GM19099 (cell line): Measurements from ENCODE around the gene MEIOB.

ENCODE experiments used
- POLR2A ChIP-seq: IDR thresholded peaks from 3 replicates; pipeline ENCODE4 v1.6.1; 2011; ENCODE audit warnings: low read depth; ENCODE audit not compliant: insufficient read length; ENCODE audit errors: extremely low read depth

Gene MEIOB

DNA sequence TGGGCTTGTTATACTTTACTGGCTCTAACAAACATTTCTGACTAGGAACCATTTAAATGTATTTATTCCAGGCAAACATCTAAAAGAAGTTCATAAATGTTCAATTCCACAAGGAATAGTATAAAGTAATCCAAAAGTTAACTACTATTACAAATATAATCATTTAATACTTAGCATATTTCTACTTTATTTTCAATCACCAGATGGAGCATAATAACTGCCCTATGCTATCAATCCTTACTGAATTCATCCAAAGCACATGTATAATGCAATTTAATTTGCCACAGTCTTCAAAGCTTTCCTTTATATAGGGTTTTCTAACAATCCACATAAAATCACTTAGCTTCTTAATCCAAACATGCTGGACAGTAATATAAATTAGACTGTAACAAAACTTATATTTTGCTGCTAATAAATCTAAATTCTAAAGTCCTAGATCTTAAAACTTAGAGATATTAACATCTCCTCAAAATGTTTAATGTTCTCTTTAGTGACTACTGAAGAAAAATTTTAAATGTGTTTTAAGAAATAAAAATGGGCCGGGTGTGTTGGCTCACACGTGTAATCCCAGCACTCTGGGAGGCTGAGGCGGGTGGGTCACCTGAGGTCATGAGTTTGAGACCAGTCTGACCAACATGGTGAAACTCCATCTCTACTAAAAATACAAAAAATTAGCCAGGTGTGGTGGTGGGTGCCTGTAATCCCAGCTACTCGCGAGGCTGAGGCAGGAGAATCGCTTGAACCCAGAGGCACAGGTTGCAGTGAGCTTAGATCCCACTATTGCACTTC lies 5.9 kb downstream of the MEIOB start:
- no peak for TF ChIP-seq POLR2A

- no peak for TF ChIP-seq POLR2A
Measured at GRCh38 chr16:1863681-1864460, 8.1 kb downstream of the MEIOB start.

DNA sequence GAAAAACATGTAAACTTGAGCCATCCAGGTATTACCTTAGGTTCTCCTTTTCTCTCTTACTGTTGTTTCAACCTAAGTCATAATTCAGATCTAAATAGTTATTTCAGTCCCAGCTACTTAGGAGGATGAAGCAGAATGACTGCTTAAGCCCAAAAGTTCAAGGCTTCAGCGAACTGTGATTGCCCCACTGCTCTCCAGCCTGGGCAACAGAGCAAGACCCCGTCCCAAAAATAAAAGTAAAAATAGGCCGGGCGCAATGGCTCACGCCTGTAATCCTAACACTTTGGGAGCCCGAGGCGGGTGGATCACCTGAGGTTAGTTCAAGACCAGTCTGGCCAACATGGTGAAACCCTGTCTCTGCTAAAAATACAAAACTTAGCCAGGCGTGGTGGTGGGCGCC lies 9.6 kb downstream of the MEIOB start:
- TF ChIP-seq POLR2A: no peak

DNA sequence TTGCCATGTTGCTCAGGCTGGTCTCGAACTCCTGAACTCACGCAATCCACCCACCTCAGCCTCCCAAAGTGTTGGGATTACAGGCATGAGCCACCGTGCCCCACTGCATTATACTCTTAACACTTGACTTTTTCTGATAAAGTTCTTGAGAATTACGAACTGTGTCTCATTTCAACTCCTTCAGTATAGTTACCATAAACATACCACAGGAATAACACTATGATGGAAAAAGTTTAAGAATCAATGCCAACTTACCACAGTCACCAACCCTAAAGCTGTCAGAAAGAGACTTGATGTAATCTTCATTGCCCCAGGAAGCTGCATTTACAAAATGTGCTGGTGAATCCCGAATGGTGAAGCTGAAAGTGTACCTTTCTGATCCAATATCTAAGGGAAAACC lies 10.2 kb downstream of the MEIOB start:
- TF ChIP-seq POLR2A: no peak

- TF ChIP-seq POLR2A: no peak
Measured at GRCh38 chr16:1859650-1860049, 12.3 kb downstream of the MEIOB start.

- no peak for TF ChIP-seq POLR2A
Measured at GRCh38 chr16:1858189-1858865, 13.6 kb downstream of the MEIOB start.

DNA sequence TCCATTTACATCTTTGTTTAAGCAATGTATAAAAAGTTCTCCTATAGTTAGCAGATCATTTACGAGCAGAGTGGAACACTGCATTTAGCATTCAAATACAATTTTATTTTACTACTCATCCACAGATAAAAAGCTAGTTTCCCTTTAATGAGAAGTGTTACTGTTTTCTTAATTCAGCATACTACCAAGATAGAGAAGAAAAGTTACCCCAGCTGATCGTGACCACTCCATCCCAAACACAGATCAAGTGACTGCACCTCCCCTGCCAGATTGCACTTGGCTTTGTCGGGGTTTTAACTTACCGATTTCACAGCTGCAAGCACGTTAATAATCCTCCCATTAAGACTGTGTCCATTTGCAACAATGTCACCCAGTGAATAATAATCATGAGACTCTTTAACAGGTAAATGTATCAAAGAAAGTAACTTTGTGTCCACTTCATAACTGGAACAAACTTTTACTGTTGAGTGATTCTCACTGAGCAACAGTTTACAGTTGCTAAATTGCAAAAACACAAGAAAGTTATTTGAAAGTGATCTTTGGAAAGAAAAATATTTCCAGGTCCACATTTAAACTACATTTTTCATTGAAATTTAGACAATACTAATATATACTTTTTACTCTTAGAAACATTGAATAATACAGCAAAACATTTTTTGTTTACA lies 14.4 kb downstream of the MEIOB start:
- no peak for TF ChIP-seq POLR2A

DNA sequence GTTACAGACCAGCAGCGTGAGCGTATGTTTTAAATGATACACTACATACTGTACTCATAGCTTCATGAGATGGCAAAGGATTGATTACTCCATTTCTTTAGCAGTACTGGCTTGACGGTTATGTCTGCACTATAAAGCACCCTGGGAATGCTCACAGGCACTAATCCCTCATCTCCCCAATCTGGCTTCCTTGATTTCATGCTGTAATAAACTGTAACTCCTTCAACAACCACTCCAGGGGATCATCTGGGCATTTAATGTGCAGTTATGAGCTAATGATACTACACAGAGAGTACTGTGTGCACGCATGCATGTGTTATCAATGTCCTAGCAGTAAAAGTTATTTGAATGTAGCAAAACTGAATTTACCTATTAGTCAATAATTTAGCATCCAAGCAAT lies 20.2 kb downstream of the MEIOB start:
- TF ChIP-seq POLR2A: no peak

GRCh38 chr16:1850981-1851380 lies 21.0 kb downstream of the MEIOB start:
- TF ChIP-seq POLR2A: no peak

GRCh38 chr16:1846416-1846815 lies 25.5 kb downstream of the MEIOB start:
- TF ChIP-seq POLR2A: no peak

DNA sequence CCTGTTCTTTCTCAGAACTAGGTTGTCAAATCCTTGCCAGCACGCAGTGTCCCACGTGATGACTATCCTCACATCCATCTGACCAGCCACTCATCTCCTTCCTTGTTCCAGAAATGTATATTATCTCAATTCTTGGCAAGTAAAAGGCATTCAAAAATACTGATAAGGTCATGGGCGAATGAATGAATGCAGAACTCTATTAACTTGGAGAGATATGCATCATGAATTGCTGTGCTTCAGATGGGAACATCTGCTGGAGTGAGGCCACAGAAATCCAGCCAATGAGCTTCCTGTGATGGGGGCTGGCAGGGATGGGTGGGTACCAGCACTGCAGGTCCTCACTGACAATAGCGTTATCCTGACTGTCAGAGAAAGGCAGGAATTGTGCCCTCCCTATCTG lies 26.0 kb downstream of the MEIOB start:
- TF ChIP-seq POLR2A: no peak

DNA sequence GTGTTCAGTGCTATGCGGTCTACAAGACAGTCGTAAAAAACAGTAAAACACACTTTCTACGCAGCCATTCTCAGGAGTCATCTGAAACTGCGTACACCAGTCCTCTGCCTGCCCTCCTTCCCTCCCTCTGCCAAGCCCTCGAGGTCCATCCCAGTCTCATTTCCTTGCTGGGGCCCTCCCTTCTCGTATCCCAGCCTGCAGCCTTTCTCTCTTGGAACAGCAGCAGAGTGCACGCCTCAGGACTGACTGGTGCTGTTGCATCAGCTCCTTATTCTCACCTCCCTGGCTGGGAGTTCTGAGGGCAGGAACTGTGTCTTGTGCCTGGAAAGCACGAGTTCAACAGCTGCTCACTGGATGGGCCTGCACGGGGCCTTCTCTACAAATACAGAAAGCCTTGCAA lies 32.4 kb downstream of the MEIOB start:
- no peak for TF ChIP-seq POLR2A

DNA sequence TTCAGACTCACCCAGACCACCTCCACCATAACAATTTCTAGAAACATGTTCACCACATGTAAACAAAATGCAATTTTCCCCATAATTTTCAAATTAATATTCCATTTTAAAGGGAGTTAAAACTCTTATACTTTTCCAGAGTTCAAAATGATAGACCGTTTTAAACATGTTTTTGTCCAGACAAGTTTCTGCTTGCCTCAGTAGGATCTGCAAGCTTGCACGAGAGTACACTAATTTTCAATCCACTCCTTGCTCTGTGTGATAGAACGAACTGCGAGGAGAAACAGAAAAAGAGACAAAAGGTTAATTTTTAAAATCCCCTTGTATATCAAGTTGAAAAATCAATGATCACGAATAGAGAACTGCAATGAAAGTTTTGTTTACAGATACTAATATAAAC lies 37.9 kb downstream of the MEIOB start:
- TF ChIP-seq POLR2A: no peak

DNA sequence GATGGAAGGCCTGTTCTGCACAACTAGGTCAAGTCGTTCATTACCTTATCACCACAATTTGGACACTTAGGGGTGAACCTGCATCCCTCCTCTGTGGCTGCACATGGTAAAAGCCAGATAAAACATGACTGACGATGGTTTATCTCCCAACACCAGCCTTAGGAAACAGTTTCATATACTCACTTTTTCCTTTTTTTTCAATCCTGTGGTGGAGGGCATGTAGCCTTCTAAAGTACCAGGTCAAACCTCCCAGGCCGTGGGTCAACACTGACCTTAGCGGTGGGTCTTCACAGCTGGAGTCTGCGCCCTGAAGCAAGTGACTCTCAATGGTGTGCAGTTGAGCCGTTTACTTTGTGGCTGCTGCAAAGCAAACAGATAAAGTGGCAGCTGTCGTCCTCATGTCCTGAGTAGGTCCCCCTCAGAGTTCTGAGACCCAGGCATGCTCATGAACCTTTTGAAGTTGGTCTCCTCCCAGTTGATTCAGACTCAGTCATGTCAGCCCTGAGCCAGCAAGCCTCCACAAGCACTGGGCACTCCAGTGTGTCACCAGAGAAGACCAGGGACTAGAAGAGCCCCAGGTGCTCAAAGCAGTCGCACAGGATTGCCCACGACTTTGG lies 39.0 kb downstream of the MEIOB start:
- TF ChIP-seq POLR2A: no peak

GRCh38 chr16:1831186-1832075 lies 40.5 kb downstream of the MEIOB start:
- no peak for TF ChIP-seq POLR2A

DNA sequence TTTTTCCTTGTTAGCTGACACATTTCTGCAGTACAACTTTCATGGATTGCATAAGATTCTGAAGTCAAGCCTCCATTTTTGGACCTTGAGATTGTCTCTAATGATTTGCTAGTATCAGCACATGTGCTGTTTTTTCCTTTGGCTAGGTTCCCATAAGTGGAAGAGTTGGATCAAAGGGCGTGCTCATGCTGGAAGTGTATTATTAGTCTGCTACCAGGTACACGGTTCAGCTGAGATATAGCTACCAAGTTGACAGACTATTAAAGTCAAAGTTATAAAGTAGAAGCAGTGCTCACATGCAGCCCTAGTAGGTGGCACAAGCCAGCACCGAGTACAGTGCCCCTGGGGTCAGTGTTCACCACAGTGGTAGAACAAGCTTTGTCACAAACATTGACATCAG lies 41.8 kb downstream of the MEIOB start:
- TF ChIP-seq POLR2A: no peak
